ENCODE data around the gene PTGIS.

Gene PTGIS

GRCh38 chr20:49461894-49462620 is 105.9 kb downstream of the PTGIS start:
- H3K4me3 ChIP-seq (ENCODE audit: low read depth, low read length) = no peak overlapping the region
- TF ChIP-seq CTCF (IDR thresholded peaks at IDR 0.05; ENCODE audit: insufficient read depth, low read depth, low read length, missing control alignments) = no peak
- DNase-seq (ENCODE audit: low read depth) = no peak

GRCh38 chr20:49460916-49461315 is 107.0 kb downstream of the PTGIS start:
- no peak overlapping the region for H3K4me3 ChIP-seq (ENCODE audit: low read depth, low read length)
- no peak for TF ChIP-seq CTCF (IDR thresholded peaks at IDR 0.05; ENCODE audit: insufficient read depth, low read depth, low read length, missing control alignments)
- DNase-seq (ENCODE audit: low read depth) = no peak

- DNase-seq (ENCODE audit: low read depth) = no peak
- TF ChIP-seq CTCF (IDR thresholded peaks at IDR 0.05; ENCODE audit: insufficient read depth, low read depth, low read length, missing control alignments) = no peak
- no peak overlapping the region for H3K4me3 ChIP-seq (ENCODE audit: low read depth, low read length)
Observed at GRCh38 chr20:49460131-49460530, 107.8 kb downstream of the PTGIS start.

GRCh38 chr20:49459684-49460083 is 108.3 kb downstream of the PTGIS start:
- no peak overlapping the region for H3K4me3 ChIP-seq (ENCODE audit: low read depth, low read length)
- DNase-seq (ENCODE audit: low read depth) = no peak
- TF ChIP-seq CTCF (IDR thresholded peaks at IDR 0.05; ENCODE audit: insufficient read depth, low read depth, low read length, missing control alignments) = no peak

- H3K4me3 ChIP-seq (ENCODE audit: low read depth, low read length) = no peak overlapping the region
- no peak for DNase-seq (ENCODE audit: low read depth)
- no peak for TF ChIP-seq CTCF (IDR thresholded peaks at IDR 0.05; ENCODE audit: insufficient read depth, low read depth, low read length, missing control alignments)
Observed at GRCh38 chr20:49457444-49457843, 110.5 kb downstream of the PTGIS start.

- no peak for TF ChIP-seq CTCF (IDR thresholded peaks at IDR 0.05; ENCODE audit: insufficient read depth, low read depth, low read length, missing control alignments)
- H3K4me3 ChIP-seq (ENCODE audit: low read depth, low read length) = no peak overlapping the region
- no peak for DNase-seq (ENCODE audit: low read depth)
Observed at GRCh38 chr20:49456646-49457045, 111.3 kb downstream of the PTGIS start.

GRCh38 chr20:49455691-49456090 is 112.2 kb downstream of the PTGIS start:
- no peak for DNase-seq (ENCODE audit: low read depth)
- no peak overlapping the region for H3K4me3 ChIP-seq (ENCODE audit: low read depth, low read length)
- no peak for TF ChIP-seq CTCF (IDR thresholded peaks at IDR 0.05; ENCODE audit: insufficient read depth, low read depth, low read length, missing control alignments)

Data from GM12865 (cell line).